Left kidney (tissue), 2 donors: ENCODE results near the gene IFNE. TPM values are rescaled to one million over a fixed set of nuclear protein-coding genes. Genes with fewer than 3 reads are reported as not detected.
"Not testable (repeated sequence)": the region's sequence is repeated elsewhere in the genome, so short reads cannot be mapped to it uniquely, and the experiment has no call there.

Experiments used
- DNase-seq: peaks from one replicate; pipeline ENCODE4 v3.0.0-alpha.2; 2013
- polyA plus RNA-seq: library from polyadenylated mRNA; unstranded; fragments of 120-200 nt; gene quantifications from one replicate; pipeline ENCODE4 v1.2.1, GENCODE V29; 2013; ENCODE audit not compliant: insufficient read length

Gene IFNE
- polyA plus RNA-seq, 1 donor = 0.15 TPM

GRCh38 chr9:21499912-21500311, 17.8 kb upstream of the IFNE start:
- DNase-seq = no peak

GRCh38 chr9:21491756-21492155, 9.6 kb upstream of the IFNE start:
- DNase-seq = no peak

GRCh38 chr9:21481470-21482056, 550 bp downstream of the IFNE start:
- no peak for DNase-seq

- DNase-seq = no peak
Observed at GRCh38 chr9:21479152-21479702, 2.9 kb downstream of the IFNE start.

GRCh38 chr9:21477466-21477865, 4.6 kb downstream of the IFNE start:
- DNase-seq = no peak

- no peak for DNase-seq
Observed at GRCh38 chr9:21473236-21473635, 8.9 kb downstream of the IFNE start.

GRCh38 chr9:21470126-21470525, 12.0 kb downstream of the IFNE start:
- DNase-seq = no peak

- DNase-seq = peak; percentile 47
Observed at GRCh38 chr9:21465859-21466518, 16.1 kb downstream of the IFNE start.

GRCh38 chr9:21465138-21465537, 17.0 kb downstream of the IFNE start:
- no peak for DNase-seq

GRCh38 chr9:21461377-21461776, 20.7 kb downstream of the IFNE start:
- no peak for DNase-seq

- no peak for DNase-seq
Observed at GRCh38 chr9:21455320-21455719, 26.8 kb downstream of the IFNE start.

- no peak for DNase-seq
Observed at GRCh38 chr9:21454149-21454548, 28.0 kb downstream of the IFNE start.

- no peak for DNase-seq
Observed at GRCh38 chr9:21452681-21453080, 29.4 kb downstream of the IFNE start.

- no peak for DNase-seq
Observed at GRCh38 chr9:21450733-21451394, 31.2 kb downstream of the IFNE start.

- not testable (repeated sequence) for DNase-seq
Observed at GRCh38 chr9:21449312-21449711, 32.8 kb downstream of the IFNE start.

GRCh38 chr9:21443849-21444625, 38.1 kb downstream of the IFNE start:
- no peak for DNase-seq

- DNase-seq = no peak
Observed at GRCh38 chr9:21440139-21440538, 42.0 kb downstream of the IFNE start, which contains the start of gene IFNA1. IFNA1 (plus strand) TSS chr9:21440439; CDS start chr9:21440508, 69 bp downstream.

GRCh38 chr9:21435015-21435383, 47.1 kb downstream of the IFNE start:
- not testable (repeated sequence) for DNase-seq

- no peak for DNase-seq
Observed at GRCh38 chr9:21434202-21435014, 47.7 kb downstream of the IFNE start.

- no peak for DNase-seq
Observed at GRCh38 chr9:21432672-21433425, 49.3 kb downstream of the IFNE start.
